H1 (cell line): ENCODE measurements around the gene AMOT. TPM values are rescaled to one million over a fixed set of nuclear protein-coding genes. Genes with fewer than 3 reads are reported as not detected.

Source experiments
- KDM5A ChIP-seq: fragments of 200-600 bp; IDR thresholded peaks from 2 replicates; pipeline ENCODE4 v1.7.1; 2012; ENCODE audit warnings: mild to moderate bottlenecking, low read length, inconsistent platforms, mixed read lengths
- SAP30 ChIP-seq: fragments of 300-600 bp; sonication (generic); IDR thresholded peaks from 2 replicates; pipeline ENCODE4 v1.7.1; 2012; ENCODE audit warnings: low read length, moderate library complexity, mild to moderate bottlenecking, inconsistent platforms; ENCODE audit not compliant: insufficient read depth, insufficient replicate concordance
- TEAD4 ChIP-seq: IDR thresholded peaks from 2 replicates; pipeline ENCODE4 v1.6.1; 2012; ENCODE audit warnings: low read depth, low read length, inconsistent platforms, mixed read lengths
- polyA plus RNA-seq, 7 experiments: library from polyadenylated mRNA; depleted of rRNA in 3 of 7; stranded (reverse) in 5 of 7; unstranded in 2 of 7; fragments of >200 nt in 5 of 7; fragments of 200-250 nt in 2 of 7; gene quantifications; 1 replicate in 5 of 7; 2 replicates in 1 of 7; 4 replicates in 1 of 7; pipeline versions ENCODE4 v1.2.1 to v1.2.3, GENCODE V29; 2011 to 2013; ENCODE audit warnings: missing spikeins in 2 of 7, mixed read lengths in 2 of 7
- total RNA-seq: library from RNA; stranded (reverse); fragmentation: NEBNext Ultra II Directional; extraction: Animal tissue kit (Norgen Biotek cat#: 25700); gene quantifications from 2 replicates; pipeline ENCODE4 v1.2.1, GENCODE V29; 2021

The AMOT gene
- total and polyA plus RNA-seq, 2 of the 8 experiments (the other 6 are each of a cell fraction or from before 2014, with no cell fraction given) = 2.3 to 7.1 TPM

DNA sequence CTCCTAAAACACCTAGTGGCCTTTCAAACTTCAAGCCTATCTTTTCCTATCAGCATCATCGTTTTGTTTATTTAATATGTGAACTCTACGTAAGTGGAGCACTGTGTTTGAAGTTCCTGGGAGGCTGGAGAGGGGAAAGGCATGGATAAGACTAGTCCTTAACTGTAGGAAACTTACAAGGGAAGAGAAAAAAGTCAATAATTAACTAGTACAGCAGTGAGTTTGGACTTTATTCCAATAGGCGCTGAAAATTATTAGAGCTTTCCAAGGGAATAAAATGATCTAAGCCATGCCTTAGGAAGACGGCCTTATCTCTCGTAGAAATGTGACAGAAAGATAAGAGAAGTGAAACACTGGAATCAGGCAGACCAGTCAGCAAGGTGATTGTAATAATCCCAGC lies 55.3 kb downstream of the AMOT start (continued):
- TF ChIP-seq KDM5A = no peak
- no peak for TF ChIP-seq SAP30
- TF ChIP-seq TEAD4 = no peak
